GM18498 (cell line): ENCODE data around the gene RPL7A.
"Not testable (repeated sequence)": the region's sequence is repeated elsewhere in the genome, so short reads cannot be mapped to it uniquely, and the experiment has no call there.

Experiments used
- ATAC-seq: cut with Tn5 transposase; IDR thresholded peaks from one replicate; pipeline ENCODE4 v1.9.1; 2021; ENCODE audit warnings: mild to moderate bottlenecking, moderate library complexity; ENCODE audit not compliant: unreplicated experiment

The RPL7A gene

DNA sequence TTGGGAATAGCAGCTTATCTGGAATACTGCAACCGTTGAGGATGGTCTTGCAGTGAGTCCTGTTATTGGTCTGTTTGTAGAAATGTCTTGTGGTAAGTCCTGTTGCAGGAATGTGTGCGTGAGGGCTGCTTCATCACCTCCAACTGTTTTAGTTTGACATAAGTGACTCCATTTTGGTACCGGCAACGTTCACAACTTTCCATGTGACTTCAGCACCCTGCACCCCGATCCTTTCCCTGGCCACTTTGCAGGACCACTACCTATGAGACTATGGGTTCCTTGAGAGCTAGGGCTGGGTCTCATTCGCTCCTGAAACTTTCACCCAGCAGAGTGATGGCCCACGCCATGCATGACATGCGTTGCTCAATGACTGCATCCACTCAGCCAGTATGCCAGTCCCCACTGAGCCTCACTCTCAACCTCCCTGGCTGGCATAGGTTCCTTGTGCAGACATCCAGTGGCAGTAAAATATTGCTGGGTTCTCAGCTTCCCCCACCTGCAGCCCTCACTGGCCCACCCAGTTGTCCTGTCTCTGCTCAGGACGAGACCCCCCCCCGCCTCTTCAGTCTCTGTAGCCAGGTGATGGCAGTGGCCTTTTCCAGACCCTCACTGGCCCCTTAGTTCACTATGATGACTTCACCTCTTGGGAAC lies 20.1 kb upstream of the RPL7A start:
- no peak for ATAC-seq

DNA sequence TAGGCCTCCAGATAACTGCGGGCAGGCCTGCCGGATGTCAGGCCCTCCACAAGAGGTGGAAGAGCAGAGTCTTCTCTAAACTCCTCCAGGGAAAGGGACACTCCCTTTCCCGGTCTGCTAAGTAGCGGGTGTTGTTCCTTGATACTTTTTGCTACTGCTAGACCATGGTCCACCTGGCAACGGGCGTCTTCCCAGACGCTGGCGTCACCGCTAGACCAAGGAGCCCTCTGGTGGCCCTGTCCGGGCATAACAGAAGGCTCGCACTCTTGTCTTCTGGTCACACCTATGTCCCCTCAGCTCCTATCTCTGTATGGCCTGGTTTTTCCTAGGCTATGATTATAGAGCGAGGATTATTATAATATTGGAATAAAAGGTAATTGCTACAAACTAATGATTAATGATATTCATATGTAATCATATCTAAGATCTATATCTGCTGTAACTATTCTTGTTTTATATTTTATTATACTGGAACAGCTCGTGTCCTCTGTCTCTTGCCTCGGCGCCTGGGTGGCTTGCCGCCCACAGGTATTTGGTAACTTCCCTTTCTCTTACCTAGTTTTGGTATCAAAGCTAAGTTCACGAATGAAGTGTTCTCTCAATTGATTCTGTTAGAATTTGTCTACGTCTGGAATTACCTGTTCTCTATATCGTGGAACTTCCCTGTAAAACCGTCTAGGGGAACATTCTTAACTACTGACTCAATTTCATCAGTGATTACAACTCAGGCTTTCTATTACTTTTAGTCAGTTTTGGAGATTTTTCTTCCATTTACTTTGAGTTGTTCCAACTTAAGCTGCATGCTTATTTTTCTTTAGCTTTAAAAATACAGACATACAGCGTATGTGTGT lies 18.5 kb upstream of the RPL7A start:
- ATAC-seq = not testable (repeated sequence)

DNA sequence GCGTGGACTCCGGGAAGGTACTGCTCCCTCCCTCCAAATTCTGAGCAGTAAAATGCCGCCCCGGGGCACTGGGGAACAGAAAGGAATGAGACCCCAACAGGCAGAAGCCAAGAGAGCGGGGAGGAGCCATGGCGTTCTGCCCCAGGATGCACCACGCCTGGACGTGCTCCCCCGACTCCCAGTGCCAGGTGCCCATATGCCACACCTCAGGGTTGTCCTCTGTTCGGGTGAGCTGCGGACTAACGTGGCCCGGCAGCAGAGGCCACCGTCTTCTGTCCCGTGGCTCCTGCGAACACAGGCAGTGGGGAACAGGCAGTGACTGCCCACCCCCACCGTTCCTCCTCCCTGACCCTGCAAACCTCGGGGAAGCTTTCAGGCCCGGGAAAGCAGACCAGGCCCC lies 16.8 kb upstream of the RPL7A start:
- no peak for ATAC-seq

DNA sequence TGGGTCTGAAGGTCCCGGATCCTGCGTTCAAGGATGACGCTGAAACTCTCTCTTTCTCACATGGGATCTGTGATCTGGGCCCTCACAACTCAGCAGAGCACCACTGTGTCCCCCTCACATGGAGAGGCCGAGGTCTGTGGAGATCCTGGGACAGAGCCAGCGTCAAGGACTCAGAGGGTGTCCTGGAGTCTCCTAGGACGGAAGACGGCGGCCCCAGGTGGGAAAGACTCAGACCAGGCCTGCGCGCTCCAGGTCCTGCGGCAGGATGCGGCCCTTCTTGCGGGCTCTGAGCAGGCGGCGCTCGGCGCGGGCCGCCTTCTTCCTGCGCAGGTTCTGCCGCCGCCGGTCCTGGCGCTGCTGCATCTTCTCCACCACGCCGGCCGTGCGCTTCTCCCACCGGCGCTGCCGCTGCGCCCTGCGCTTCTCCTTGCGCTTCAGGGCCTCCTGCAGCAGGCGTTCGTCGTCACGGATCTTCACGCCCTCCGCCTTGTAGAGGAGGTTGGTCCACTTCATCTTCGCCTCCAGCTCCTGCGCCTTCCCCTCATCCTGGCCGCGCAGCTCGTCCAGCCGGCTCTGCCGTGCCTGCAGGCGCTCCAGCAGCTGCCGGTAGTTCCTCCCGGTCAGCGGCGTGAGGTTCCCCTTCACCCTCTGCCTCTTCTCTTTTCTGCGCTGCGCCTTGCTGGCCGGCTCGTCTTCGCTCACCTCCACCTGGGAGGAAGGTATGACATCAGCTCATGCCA lies 16.2 kb upstream of the RPL7A start:
- ATAC-seq = no peak

DNA sequence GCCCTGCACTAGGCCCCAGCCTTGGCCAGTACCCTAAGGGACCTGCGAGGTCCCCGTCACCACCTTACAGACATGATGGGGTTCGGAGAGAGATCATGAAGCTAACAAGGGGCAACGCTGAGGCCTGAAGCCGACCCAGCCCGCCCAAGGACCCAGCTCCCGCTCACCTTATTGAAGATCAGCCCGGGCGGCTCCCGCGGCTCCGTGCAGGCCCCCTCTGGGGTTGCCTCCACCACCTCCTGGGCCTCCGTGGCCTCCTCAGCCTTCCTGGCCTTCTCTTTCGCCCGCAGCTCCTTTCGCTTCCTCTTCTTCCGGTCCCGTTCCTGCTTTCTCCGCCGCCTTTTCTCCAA lies 15.7 kb upstream of the RPL7A start:
- ATAC-seq = no peak

DNA sequence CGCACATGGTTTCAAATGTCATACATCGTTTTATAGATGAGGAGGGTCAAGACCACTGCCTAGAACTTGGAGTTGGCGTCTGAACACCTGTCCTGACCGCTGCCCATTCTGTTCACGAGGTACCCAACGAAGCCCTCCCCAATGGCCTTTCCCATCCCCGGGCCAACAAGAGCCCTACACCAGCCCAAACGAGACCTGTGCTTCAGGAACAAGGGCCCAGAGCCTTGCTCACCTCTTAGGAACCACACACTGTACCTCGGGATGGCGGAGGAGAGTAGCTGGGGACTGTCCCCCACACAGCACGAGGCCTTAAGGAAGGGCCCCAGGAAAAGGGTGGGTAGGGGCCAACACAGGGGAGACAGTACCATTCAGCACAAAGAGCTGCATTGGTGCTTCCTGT lies 15.0 kb upstream of the RPL7A start:
- no peak for ATAC-seq

DNA sequence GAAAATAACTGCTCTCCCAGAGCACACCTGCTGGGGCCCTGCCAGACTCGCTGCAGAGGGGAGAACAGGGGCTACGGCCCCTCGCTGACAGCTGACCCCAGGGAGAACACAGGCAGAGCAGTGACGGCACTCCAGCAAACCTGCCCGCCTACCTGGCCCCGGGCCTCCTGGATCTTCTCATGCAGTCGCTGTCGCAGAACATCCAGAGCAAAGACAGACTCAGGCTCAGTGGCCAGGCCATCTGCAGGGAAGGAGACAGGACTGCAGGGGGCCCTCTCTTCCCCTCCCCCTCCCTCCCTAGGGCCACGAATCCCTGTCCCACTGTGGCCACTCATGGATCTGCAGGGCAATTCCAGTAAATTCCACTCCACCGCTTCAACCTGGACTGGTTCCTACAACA lies 14.5 kb upstream of the RPL7A start:
- ATAC-seq = no peak

DNA sequence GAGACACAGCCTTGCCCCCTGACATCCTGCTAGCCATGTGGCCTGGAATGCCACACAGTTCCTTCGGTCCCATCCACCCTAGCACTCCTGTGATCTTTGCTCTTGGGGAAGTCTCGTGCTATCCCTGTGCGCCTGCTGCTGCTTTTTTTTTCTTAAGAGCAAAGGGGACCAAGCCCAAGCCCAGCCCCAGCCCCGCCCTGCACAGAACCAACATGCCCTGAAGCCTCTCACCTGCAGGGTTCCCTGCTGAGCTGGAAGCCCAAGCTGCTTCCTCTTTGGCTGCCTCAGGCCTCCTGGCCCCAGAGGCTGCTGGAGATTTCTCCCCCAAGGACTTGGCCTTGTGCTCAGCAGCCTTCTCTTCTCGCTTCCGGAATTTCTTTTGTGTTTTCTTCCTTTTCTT lies 13.9 kb upstream of the RPL7A start:
- no peak for ATAC-seq

DNA sequence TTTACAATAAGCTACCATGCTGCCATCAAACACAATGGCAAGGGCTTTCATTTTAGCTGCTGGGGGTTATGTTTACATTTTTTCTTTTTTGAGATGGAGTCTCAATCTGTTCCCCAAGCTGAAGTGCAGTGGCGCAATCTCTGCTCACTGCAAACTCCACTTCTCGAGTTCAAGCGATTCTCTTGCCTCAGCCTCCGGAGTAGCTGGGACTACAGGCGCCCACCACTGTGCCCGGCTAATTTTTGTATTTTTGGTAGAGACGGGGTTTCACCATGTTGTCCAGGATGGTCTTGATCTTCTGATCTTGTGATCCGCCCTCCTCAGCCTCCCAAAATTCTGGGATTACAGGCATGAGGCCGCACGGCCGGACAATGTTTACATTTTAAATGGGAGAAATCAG lies 13.1 kb upstream of the RPL7A start:
- not testable (repeated sequence) for ATAC-seq

DNA sequence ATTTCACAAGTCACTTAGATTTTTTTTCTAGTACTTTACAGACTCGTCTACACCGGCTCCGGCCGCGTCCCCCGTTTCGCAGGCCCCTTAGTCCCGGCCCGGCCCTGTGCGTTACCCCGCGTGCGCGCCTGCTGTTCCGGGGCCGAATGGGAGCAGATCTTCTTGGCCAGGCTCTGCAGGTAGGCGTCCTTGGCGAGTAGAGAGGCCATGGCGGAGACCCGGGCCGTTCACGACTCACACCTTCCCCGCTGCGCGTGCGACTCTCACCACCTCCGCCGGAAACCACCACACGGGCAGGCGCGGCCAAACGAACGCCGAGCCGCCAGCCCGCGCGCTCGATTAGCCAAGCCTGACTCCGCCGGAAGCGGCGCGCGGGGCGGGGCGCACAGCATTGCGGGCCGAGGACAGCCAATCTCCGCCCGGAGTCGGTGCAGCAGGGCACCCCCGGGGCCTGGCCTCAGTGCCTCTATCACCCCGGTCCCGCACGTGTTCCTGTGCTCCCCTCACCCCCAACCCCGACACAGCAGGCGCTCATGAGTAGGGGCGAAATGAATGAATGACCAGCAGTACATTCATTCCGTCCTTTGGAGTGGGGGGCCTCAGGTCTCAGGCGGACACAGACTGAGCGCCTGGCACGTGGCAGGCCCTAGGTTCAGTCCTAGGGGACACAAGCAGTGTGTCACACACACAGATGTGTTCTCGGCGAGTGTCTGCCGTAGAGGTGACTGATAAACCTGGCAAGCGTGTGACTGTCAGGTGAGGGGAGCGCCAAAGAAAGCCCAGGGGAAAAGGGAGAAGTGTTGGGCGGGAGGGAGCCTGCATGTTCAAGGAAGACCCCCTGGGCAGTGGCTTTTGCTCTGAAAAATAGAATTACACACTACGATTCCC lies 11.8 kb upstream of the RPL7A start, which contains the start of gene SURF6:
Gene SURF6 (minus strand): TSS at position 265 of the 888 bp plus-strand sequence. CDS start 56 bp downstream, at position 209.
- ATAC-seq = peak; percentile 88

DNA sequence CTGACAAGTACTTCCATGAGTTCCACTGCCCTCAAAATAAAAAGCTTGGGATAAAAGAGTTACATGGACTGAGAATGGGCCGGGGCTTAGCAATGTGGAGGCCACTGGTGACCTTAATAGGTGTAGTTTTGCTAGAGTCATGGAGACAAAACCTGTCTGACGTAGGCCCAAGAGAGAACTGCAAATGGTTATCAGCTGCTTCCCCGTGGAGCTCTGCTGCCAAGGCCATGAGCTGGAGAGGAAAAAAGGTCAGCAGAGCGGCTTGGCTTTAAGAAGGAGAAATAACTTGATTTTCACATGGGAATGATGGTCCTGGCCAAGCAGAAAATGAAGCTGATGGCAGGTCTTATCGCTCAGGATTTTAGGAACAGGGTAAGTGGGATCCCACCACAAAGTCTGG lies 8.4 kb upstream of the RPL7A start:
- ATAC-seq = no peak

DNA sequence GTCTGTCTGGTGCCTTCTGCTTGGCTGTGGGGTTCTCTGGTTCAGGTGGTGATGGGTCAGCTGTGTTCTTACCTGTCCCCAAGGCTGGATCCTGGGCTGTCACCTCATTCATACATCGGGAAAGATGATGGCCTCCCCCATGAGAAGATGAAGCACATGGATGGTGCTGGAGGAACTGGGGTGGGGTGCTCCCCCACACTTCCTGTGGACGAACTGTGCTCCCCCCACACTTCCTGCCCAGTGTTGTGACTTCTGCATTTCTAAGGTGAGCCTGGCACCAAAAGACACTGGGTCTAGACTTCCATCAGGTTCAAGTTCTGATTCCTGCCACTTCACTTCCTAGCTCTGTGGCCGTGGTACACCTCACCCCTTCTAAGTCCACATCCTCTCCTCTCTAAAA lies 7.8 kb upstream of the RPL7A start:
- no peak for ATAC-seq

DNA sequence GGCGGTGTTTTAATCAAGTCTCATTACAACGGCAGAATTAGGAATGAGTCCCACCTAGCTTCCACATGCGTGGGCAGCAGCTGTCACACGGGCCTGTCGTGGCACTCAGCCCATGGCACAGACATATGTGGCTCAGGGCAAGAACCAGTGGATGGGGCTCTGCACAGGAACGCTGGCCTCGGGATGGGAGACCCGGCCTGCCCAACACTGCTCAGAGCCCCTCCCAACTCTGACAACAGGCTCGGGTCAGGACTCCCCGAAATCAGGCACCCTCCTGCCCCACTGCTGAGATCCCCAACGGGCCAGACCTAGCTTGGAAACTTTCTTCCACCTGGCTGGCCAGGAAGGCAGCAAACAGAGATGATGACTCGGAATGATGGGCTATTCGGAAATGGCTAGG lies 7.1 kb upstream of the RPL7A start:
- no peak for ATAC-seq

DNA sequence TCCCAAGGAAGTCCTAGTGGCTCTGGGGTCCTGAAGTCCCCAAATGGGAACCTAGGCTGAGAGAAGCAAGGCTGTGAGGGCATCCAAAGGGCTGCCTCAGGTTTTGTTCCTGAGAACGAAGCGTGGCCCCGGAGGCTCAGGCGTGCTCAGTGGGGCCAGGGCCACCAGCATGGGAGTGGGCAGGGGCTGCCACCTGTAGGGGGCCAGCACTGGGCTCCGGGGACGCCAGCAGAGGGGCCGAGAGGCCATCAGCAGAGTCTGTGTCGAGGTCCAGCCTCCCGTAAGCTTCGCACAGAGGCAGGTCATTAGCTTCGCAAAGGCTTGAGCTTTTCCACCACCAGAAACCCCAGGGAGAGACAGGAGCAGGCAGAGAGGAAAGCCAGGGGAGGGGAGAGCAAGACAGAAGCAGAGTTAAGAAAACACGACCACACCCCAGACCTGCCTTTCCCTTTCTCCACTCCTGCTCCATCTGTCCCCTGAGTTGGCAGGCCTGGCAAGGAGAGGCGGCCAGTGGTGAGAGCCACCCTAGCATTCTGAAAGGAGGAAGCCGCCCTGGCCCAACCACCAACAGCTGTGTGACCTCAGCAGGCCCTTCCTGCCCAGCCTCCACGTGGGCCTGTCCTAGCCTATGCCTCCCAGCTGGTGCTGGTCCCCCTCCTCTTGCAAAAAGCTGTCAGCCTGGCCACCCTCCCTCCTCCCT lies 6.5 kb upstream of the RPL7A start:
- no peak for ATAC-seq

DNA sequence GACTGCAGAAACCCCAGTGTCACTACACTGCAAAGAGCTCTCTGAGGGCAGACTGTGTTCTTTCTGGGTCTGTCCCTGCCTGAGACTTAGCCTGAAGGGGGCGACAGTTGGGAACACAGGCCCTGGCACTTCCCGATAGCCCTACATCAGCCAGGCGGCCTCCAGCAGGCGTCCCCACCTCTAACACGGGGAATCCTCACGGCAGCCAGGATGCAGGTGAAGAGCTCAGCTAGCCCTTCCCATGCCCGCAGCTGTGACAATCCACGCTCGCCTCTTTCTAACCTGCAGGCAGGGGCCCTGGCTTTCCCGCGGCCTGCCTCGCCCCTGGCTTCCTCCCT lies 6.0 kb upstream of the RPL7A start:
- ATAC-seq = no peak

DNA sequence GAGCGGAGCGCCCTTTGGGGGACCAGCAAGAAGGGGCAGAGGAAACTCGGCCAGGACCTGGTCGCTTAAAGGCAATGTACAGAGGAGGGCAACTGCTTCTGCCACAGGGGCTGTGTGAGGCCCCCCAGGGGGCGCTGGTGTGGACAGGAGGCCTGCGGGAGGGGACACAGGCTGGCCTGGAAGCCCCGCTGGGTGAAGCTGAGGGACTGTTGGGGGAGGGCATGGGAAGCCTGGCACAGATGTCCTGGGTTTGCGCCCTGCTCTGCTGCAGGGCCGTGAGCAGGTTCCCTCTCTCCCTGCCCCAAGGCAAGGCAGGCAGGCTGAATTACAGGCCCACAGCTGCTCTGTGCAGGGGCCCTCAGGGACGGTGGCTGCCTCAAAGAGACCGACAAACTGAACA lies 5.4 kb upstream of the RPL7A start:
- ATAC-seq = no peak

DNA sequence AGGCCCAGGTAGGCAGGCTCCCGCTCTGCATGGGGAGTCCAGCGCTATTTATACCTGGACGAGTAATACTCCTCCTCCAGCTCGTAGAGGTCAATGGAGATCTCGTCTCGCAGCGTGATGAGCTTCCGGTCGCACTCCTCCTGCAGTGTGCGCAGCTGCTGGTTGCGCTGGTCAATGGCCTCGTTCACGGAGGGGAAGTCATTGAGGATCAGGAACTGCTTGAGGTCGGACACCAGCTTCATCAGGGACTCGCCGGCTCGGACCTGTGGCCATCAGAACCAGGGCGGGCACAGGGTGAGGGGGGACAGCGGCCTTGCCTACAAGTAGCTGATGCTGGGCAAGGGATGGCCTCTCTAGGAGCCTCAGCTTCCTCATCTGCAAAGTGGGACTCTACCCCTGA lies 3.9 kb upstream of the RPL7A start:
- ATAC-seq = no peak

DNA sequence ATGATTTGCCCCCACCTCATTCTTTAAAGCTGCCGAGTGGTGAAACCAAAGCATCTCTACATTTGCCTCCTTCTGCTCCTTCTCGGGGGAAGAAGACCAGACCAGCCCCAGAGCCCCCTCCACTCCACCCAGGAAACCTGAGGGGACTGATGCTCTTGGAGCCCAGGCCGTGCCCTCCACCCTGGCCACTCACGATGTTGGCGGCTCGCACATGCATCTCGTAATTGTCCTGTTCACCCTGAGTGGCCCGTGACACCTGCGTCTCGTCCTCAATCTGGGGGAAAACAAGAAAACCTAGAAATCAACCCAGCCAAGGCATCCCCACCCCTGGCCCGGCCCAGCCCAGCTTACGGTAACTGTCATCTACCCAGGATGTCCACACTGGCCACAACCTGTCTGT lies 3.0 kb upstream of the RPL7A start:
- no peak for ATAC-seq

DNA sequence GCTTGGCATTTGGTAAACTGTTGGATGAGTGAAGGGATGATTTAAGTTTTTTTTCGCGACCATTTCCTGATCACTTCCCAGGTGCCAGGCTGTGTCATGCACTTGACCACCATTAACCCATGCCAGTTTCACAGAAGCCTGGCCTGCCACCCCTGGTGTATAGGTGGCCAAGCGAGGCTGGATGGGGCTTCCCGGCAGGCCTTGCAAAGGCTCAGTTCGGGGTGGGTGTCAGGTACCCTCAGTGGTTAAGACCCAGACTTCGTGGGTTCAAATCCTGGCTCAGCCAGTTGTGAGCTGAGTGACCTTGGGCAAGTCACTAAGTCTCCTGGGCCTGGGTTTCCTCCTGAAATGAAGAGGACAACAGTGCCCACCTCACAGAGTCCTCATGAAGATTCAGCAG lies 2.4 kb upstream of the RPL7A start:
- no peak for ATAC-seq

DNA sequence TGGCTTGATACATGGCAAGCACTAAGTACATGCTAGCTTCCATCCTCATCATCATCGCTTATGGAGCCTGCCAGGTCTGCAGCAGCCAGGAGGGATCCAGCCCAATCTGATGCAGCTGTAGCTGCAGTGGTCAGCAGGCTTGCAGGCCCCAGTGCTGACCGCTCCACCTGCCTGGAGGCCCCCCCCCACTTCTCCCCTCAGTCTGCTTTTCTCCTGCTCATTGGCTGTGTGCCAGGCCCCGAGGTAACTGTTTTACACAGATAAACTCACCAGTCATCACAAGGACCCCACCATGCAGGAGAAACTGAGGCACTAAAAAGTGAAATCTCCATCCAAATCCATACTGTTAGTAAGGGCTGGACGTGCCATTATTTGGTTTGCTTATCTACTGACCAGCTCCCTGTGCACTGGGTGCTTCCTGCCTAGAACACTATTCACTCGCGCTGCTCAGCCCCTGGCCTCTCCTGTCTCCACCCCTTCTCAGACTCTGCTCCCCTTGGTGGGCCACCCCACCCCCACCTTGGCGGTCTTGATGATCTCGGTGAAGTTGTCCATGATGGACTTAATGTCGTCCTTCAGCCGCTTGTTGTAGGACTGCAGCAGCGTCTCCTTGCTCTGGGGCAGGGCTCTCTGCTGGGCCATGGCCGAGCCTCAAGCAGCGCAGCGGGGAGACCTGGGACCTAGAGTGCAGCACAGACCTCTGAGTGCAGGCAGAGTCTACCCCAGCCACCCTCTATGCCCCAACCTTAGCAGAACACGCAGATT lies 1.8 kb upstream of the RPL7A start:
- no peak for ATAC-seq
